ENCODE results near the gene TUSC2.

DNA sequence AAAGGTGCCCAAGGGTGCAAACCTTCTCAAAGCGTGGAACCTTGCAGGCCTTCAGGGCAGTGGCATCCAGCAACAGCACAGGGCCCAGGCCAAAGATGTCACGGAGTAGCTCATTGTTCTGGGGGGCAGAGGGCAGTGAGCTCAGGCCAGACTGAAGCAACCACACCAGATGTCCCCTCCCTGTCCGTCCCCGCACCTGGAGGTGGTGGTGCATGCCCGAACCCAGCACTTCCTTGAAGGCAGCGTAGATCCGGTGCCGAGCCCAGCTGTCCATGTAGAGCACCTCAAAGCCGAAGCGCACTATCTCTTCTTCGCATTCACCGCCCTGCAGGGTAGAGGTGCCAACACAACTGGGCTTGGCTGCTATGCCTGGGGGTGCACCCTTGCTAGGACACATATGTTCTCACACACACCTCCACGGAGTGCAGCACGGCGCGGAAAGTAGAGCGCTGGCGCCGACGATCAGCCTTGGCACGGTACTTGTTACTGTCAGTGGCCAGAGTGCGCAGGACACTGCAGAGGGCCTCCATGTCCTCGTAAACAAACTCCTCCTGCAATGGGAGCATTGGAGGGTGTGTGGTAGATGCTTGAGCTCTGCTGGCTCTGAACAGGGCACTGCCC is 39.5 kb downstream of the TUSC2 start:
- no peak for TF ChIP-seq RFX5 (IDR thresholded peaks at IDR 0.05; ENCODE audit: low read depth, low read length)
- TF ChIP-seq, protein P1, sequence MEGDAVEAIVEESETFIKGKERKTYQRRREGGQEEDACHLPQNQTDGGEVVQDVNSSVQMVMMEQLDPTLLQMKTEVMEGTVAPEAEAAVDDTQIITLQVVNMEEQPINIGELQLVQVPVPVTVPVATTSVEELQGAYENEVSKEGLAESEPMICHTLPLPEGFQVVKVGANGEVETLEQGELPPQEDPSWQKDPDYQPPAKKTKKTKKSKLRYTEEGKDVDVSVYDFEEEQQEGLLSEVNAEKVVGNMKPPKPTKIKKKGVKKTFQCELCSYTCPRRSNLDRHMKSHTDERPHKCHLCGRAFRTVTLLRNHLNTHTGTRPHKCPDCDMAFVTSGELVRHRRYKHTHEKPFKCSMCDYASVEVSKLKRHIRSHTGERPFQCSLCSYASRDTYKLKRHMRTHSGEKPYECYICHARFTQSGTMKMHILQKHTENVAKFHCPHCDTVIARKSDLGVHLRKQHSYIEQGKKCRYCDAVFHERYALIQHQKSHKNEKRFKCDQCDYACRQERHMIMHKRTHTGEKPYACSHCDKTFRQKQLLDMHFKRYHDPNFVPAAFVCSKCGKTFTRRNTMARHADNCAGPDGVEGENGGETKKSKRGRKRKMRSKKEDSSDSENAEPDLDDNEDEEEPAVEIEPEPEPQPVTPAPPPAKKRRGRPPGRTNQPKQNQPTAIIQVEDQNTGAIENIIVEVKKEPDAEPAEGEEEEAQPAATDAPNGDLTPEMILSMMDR (IDR thresholded peaks at IDR 0.05 in 2 of 3, conservative IDR thresholded peaks at IDR 0.05 in 1 of 3; ENCODE audit: insufficient read depth in 2 of 3, low read depth in 1 of 3, low read length in 3 of 3) = no peak
- TF ChIP-seq EP400 (IDR thresholded peaks at IDR 0.05) = no peak
- TF ChIP-seq CBX5 (IDR thresholded peaks at IDR 0.05; ENCODE audit: borderline replicate concordance, low read depth) = no peak
- TF ChIP-seq, protein P2, sequence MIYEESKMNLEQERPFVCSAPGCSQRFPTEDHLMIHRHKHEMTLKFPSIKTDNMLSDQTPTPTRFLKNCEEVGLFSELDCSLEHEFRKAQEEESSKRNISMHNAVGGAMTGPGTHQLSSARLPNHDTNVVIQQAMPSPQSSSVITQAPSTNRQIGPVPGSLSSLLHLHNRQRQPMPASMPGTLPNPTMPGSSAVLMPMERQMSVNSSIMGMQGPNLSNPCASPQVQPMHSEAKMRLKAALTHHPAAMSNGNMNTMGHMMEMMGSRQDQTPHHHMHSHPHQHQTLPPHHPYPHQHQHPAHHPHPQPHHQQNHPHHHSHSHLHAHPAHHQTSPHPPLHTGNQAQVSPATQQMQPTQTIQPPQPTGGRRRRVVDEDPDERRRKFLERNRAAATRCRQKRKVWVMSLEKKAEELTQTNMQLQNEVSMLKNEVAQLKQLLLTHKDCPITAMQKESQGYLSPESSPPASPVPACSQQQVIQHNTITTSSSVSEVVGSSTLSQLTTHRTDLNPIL (CRISPR knock-in tag; IDR thresholded peaks at IDR 0.05) = no peak
- TF ChIP-seq, protein P3, sequence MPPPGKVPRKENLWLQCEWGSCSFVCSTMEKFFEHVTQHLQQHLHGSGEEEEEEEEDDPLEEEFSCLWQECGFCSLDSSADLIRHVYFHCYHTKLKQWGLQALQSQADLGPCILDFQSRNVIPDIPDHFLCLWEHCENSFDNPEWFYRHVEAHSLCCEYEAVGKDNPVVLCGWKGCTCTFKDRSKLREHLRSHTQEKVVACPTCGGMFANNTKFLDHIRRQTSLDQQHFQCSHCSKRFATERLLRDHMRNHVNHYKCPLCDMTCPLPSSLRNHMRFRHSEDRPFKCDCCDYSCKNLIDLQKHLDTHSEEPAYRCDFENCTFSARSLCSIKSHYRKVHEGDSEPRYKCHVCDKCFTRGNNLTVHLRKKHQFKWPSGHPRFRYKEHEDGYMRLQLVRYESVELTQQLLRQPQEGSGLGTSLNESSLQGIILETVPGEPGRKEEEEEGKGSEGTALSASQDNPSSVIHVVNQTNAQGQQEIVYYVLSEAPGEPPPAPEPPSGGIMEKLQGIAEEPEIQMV (tag; conservative IDR thresholded peaks at IDR 0.05; ENCODE audit: low read depth) = no peak
- no peak for TF ChIP-seq FOXK2 (conservative IDR thresholded peaks at IDR 0.05 in 1 of 2, IDR thresholded peaks at IDR 0.05 in 1 of 2; ENCODE audit: low read depth in 2 of 2)
